Nephron progenitor cell (in vitro differentiated cells): ENCODE measurements around the gene CDHR2.
"Not testable (repeated sequence)": the region's sequence is repeated elsewhere in the genome, so short reads cannot be mapped to it uniquely, and the experiment has no call there.

Source experiments
- DNase-seq: peaks from one replicate; pipeline ENCODE4 v3.0.0; 2021
- H3K27ac Mint-ChIP-seq: 2 replicates; pipeline ENCODE4 v1.8.0; 2021; ENCODE audit warnings: mild to moderate bottlenecking, moderate library complexity, mixed read lengths
- H3K27me3 Mint-ChIP-seq: 2 replicates; pipeline ENCODE4 v1.8.0; 2021; ENCODE audit warnings: mild to moderate bottlenecking, low read depth, mixed read lengths; ENCODE audit not compliant: poor library complexity
- H3K36me3 Mint-ChIP-seq: 2 replicates; pipeline ENCODE4 v1.8.0; 2021; ENCODE audit warnings: low read depth, mixed read lengths
- H3K4me1 Mint-ChIP-seq: 2 replicates; pipeline ENCODE4 v1.8.0; 2021; ENCODE audit warnings: mixed read lengths
- H3K4me3 Mint-ChIP-seq: 2 replicates; pipeline ENCODE4 v1.8.0; 2021; ENCODE audit warnings: mild to moderate bottlenecking, moderate library complexity, mixed read lengths
- H3K9me3 Mint-ChIP-seq: 2 replicates; pipeline ENCODE4 v1.8.0; 2021; ENCODE audit warnings: mild to moderate bottlenecking, moderate library complexity, mixed read lengths
- TF ChIP-seq, protein P1 (sequence below): fragments of 200-600 bp; sonication (generic); IDR thresholded peaks from 2 replicates; pipeline ENCODE4 v1.5.0; 2021; ENCODE audit warnings: antibody characterized with exemption

Gene CDHR2

DNA sequence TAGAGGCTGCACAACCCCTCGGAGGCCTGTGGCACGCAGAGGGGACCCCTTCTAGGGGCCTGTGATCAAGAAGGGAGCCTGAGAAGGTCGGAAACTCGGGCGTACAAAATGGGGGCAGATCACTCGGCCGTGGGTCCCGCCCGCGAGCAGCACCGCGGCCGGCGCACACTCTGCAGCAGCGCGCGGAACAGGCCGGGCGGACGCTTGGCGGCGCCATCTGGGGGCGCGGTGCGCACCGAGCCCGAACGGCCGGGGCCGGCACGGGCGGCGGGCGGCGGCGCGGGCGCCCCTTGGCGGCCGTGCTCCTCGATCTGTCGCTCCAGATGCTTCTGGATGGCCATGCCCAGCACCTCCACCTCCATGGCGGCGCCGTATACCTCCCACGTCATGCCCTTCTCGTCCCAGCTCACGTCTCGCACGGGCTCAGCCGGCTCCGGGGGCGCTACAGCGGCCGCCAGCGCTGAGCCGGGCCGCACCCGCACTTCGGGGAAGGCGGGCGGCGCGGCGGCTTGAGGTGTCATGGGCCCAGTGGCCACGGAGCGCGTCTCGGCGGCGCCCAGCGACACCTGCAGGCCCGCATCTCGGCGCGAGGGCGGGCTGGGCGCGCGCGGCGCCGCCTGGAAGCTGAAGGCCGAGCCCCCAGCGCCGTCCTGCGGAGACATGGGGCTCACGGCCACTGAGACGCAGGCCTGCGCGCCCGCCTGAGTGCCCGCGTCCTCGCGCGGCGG is 47.7 kb downstream of the CDHR2 start:
- no peaks in the 10 kb centered on the region for H3K9me3 Mint-ChIP-seq
- H3K4me3 Mint-ChIP-seq, result peak overlapping the region; percentile 62
- peaks cover 31% of the 10 kb centered on the region for H3K27me3 Mint-ChIP-seq
- TF ChIP-seq, protein P1, sequence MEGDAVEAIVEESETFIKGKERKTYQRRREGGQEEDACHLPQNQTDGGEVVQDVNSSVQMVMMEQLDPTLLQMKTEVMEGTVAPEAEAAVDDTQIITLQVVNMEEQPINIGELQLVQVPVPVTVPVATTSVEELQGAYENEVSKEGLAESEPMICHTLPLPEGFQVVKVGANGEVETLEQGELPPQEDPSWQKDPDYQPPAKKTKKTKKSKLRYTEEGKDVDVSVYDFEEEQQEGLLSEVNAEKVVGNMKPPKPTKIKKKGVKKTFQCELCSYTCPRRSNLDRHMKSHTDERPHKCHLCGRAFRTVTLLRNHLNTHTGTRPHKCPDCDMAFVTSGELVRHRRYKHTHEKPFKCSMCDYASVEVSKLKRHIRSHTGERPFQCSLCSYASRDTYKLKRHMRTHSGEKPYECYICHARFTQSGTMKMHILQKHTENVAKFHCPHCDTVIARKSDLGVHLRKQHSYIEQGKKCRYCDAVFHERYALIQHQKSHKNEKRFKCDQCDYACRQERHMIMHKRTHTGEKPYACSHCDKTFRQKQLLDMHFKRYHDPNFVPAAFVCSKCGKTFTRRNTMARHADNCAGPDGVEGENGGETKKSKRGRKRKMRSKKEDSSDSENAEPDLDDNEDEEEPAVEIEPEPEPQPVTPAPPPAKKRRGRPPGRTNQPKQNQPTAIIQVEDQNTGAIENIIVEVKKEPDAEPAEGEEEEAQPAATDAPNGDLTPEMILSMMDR, result no peak
- H3K36me3 Mint-ChIP-seq, result peaks cover 7% of the 10 kb centered on the region
- H3K27ac Mint-ChIP-seq, result no peak overlapping the region
- peaks cover under 1% of the 10 kb centered on the region for H3K4me1 Mint-ChIP-seq
- DNase-seq, result peak; percentile 48

DNA sequence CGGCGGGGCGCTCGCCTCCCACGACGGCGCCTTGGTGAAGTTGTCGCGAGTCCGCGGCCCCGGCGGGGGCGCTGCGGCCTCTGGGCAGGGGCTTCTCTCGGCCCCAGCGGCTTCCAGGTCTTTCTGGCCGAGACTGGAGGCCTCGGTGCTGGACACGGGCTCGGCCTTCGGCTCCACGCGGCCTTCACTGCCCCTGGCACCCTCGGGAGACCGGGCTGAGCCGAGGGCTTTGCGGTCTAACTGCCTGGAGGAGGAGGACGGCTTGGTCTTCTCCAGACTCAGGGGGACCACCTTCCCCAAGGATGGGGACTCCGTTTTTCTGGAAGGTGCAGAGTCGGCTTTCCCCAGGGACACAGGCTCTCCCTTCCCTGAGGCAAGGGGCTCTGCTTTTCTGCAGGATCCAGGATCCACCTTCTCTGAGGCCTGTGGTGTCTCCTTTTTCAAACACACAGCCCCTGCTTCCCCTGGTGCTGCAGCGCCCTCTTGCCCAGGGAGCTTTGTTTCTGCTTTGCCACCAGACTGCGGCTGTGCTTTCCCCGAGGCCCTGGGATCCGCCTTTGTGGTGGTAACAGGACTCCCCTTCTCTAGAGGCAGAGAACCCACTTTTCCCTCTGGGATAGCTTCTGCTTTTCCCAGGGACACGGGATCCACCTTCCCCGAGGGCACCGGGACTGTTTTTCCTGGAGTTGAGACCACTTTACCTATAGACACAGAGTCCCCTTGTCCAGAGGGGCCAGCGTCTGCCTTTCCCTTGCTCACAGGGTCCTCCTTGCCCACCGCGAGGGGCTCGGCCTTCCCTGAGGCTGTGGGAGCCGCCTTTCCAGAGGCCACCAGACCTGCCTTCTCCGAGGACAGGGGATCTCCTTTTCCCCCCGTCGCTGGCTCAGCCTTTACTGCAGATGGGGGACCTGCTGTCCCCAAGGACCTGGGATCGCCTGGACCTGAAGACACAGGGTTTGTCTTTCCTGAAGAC is 48.6 kb downstream of the CDHR2 start:
- peaks cover 31% of the 10 kb centered on the region for H3K27me3 Mint-ChIP-seq
- H3K9me3 Mint-ChIP-seq, result no peaks in the 10 kb centered on the region
- H3K36me3 Mint-ChIP-seq, result peaks cover 7% of the 10 kb centered on the region
- TF ChIP-seq, protein P1, result no peak
- DNase-seq, result no peak
- H3K27ac Mint-ChIP-seq, result no peak overlapping the region
- H3K4me3 Mint-ChIP-seq, result no peak overlapping the region
- H3K4me1 Mint-ChIP-seq, result peaks cover 9% of the 10 kb centered on the region

- not testable (repeated sequence) for H3K9me3 Mint-ChIP-seq, H3K27ac Mint-ChIP-seq, DNase-seq, H3K36me3 Mint-ChIP-seq, H3K4me3 Mint-ChIP-seq
- Mint-ChIP-seq H3K27me3 (peaks cover 22% of the 10 kb centered on the region), H3K4me1 (peaks cover 26% of the 10 kb centered on the region)
Observed at GRCh38 chr5:176599749-176600430, 50.7 kb downstream of the CDHR2 start.

DNA sequence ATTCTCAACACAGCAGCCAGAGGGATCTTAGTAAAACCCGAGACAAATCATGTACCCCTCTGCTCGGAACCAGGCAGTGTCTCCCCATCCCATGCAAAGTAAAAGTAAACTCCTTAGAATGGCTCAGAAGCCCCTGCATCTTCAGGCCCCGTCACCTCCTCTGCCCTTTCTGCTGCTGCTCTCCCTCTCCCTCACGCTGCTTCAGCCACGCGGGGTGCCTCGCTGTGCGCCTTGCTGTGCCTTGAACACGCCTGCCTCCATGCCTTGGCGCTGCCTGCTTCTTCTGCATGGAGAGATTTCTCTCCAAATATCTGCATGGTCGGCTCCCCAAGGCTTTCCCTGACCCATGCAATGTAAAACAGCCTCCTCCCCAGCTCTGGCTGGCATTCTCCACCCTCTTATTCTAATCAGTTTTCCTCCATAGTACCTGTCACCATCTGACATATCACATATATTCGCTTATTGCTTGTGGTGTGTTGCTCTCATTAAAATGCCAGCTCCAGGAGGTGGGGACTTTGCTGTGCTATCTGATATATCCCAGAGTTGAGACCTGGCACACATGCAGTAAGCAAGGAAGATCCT is 52.9 kb downstream of the CDHR2 start:
- DNase-seq, result no peak
- no peak overlapping the region for H3K4me3 Mint-ChIP-seq

GRCh38 chr5:176603091-176603490 is 53.9 kb downstream of the CDHR2 start:
- Mint-ChIP-seq H3K36me3 (peaks cover 7% of the 10 kb centered on the region), H3K27ac (peak overlapping the region; percentile 14), H3K27me3 (peaks cover 11% of the 10 kb centered on the region), H3K4me1 (peaks cover 34% of the 10 kb centered on the region), H3K4me3 (no peak overlapping the region), H3K9me3 (no peaks in the 10 kb centered on the region)
- no peak for DNase-seq
- TF ChIP-seq, protein P1, result no peak

More for the DNA sequence above, 52.9 kb downstream of the CDHR2 start:
- H3K27ac Mint-ChIP-seq, result peak overlapping the region; percentile 55
- TF ChIP-seq, protein P1, result no peak
- H3K27me3 Mint-ChIP-seq, result peaks cover 10% of the 10 kb centered on the region
- peaks cover 34% of the 10 kb centered on the region for H3K4me1 Mint-ChIP-seq
- H3K9me3 Mint-ChIP-seq, result no peaks in the 10 kb centered on the region
- H3K36me3 Mint-ChIP-seq, result peaks cover 7% of the 10 kb centered on the region
